HG03175 (cell line): ENCODE measurements around the gene PCED1A.
"Not testable (repeated sequence)": the region's sequence is repeated elsewhere in the genome, so short reads cannot be mapped to it uniquely, and the experiment has no call there.

Experiments used
- ATAC-seq: cut with Tn5 transposase; IDR thresholded peaks from one replicate; pipeline ENCODE4 v1.9.1; 2021; ENCODE audit warnings: mild to moderate bottlenecking, moderate library complexity; ENCODE audit not compliant: unreplicated experiment

The PCED1A gene

DNA sequence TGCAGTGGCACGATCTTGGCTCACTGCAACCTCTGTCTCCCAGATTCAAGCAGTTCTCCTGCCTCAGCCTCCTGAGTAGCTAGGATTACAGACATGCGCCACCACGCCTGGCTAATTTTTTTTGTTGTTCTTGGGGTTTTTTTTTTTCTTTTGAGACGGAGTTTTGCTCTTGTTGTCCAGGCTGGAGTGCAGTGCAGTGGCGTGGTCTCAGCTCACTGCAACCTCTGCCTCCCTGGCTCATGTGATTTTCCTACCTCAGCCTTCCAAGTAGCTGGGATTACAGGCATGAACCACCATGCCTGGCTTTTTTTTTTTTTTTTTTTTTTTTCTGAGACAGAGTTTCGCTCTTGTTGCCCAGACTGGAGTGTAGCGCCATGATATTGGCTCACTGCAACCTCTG lies 9.2 kb downstream of the PCED1A start:
- not testable (repeated sequence) for ATAC-seq

GRCh38 chr20:2829376-2829775 lies 11.1 kb downstream of the PCED1A start:
- ATAC-seq, result no peak

DNA sequence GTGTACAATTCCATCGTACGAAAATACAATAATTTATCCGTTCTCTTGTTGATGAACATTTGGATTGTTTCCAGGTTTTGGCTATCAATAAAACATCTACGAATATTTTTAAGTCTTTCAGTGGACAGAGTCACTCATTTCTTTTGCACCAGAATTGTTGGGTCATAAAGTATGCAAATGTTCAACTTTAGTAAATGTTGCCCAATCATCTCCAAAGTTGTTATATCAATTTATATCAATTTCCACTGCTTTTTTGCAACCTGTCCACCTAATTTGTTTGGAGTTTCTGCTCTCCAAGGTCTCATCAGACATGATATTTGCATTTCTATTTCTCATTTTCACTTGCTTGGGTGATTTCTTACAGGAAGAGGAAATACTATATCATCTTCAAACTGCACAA lies 13.8 kb downstream of the PCED1A start:
- no peak for ATAC-seq

DNA sequence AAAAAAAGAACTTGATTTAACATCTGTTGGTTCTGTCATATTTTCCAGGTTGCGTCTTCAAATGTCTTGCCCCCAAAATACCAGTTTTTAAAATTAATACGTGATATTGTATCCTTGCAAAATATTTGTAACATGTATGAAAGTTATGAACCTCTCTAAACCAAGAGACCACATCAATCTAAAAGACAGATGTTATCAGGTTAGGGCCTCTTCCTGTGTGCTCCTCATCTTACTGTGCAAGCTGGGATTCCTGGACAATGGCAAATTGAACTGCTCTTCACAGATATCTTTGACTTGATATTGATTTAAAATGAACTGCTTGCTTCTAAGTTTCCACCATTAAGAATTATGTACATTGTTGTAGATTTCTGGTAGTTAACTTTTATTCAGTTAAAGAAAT lies 14.7 kb downstream of the PCED1A start:
- no peak for ATAC-seq

DNA sequence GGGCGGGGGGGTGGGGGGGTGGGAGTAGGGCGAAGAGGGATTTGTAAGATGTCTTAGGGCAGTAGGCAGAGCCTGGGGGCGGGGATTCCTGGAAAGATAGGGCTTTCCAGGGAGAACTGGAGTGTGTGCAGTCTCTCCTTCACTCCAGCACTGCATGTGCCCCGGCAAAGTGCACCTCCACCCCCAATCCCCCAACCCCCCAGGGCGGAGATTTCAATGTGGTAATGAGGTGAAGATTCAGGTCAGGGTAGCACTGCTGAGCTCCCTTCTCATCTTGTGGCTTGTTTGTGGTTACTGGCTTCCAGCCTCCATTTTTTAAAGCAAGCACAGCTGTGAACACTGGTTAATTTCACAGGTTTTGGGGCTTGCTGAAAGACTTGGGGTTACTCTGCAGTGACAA lies 18.4 kb downstream of the PCED1A start:
- ATAC-seq, result no peak

- no peak for ATAC-seq
Measured at GRCh38 chr20:2820896-2821869, 19.3 kb downstream of the PCED1A start.

GRCh38 chr20:2820084-2820895 lies 20.2 kb downstream of the PCED1A start:
- ATAC-seq, result no peak

GRCh38 chr20:2817891-2818595 lies 22.4 kb downstream of the PCED1A start:
- ATAC-seq, result no peak

- no peak for ATAC-seq
Measured at GRCh38 chr20:2817341-2817726, 23.1 kb downstream of the PCED1A start.

DNA sequence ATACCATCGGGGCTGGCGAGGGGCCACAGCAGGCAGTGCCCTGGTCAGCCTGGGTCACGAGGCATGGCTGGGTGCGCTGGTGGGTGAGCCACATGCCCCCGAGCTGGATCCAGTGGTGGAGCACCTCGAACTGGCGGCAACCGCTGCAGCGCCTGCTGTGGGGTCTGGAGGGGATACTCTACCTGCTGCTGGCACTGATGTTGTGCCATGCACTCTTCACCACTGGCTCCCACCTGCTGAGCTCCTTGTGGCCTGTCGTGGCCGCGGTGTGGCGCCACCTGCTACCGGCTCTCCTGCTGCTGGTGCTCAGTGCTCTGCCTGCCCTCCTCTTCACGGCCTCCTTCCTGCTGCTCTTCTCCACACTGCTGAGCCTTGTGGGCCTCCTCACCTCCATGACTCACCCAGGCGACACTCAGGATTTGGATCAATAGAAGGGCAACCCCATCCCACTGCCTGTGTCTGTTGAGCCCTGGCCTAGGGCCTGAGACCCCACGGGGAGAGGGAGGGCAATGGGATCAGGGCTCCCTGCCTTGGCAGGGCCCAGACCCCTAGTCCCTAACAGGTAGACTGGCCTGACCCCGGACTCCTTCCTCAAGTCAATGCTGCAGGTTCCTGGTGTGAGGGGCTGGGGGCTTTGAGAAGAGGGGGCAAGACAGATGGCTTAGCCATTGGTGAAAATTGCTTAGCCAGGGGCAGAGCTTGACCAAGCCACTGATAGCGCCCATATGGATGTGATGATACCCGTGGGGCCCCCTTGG lies 23.7 kb downstream of the PCED1A start:
- ATAC-seq, result no peak

DNA sequence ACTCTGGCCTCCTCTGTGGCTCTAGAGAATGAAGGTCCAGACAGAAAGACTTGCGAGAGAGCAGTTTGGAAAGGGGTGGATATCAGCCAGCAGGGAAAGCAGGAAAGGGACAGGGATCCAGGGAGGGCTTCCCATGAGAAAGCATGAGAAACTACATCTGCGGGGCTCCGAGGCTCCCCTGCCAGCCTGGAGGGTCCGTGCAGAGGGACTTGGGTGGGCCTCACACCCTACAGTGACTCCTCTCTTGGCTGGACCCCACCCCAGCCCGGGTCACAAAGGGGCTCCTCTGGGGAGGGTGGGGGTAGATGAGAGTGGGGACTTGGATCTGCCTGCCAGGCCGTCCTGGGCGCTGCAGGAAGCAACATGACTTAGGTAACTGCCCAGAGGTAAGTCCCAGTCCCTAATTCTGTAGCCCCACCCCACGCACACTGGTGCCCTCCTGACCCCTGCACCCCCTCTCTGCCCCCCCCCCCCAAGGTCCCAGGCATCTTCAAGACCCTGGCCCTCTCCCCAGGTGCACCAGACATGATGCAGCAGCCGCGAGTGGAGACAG lies 24.3 kb downstream of the PCED1A start, which contains the start of gene TMEM239:
Gene TMEM239, plus strand, starts transcription at position 335 of the 553 bp plus-strand sequence. Its CDS starts 191 bp downstream, at position 526.
- no peak for ATAC-seq

GRCh38 chr20:2815242-2815900 lies 25.1 kb downstream of the PCED1A start:
- no peak for ATAC-seq

DNA sequence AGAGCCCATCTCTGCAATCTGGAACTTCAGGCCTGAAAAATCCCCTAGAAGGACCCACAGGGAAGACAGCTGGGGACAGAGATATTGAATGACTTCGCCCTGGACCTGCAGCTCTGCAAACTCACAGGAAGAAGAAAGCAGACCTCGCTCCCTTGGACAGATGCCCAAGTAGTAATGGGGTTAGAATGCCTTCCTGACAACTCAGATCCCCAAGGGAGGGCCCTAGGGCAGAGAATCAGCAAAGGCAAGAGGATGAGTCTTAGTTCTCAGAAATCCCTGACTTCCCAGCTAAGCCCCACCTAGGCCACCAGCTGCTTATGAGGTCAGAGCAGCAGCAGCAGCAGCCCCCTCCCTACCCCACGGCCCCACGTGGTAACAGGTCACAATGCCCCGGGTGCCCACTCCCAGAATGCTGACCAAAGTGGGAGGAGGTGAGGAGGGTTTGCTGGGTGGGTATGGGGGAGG lies 25.8 kb downstream of the PCED1A start, which contains the start of gene C20orf141:
Gene C20orf141, plus strand, starts transcription at position 401 of the 465 bp plus-strand sequence. CDS start 198 bp downstream, outside the sequence.
- no peak for ATAC-seq

- no peak for ATAC-seq
Measured at GRCh38 chr20:2814076-2814475, 26.4 kb downstream of the PCED1A start.

GRCh38 chr20:2812189-2812588 lies 28.3 kb downstream of the PCED1A start:
- no peak for ATAC-seq

DNA sequence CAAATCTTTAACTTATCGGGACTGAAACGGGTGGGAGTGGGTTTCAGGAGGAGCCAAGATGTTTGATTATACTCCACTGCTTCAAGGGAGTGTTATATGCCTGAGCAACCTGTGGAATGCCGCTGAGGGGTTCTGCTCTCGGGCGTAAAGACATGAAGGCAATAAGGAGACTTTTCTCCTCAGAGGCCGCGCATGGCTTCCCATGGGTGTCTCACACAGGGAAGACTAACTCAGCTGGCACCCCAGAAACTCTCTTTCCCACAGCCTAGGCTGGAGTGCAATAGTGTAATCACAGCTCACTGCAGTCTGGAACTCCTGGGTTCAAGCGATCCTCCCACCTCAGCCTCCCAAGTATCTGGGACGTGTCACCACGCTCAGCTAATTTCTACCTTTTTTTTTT lies 30.8 kb downstream of the PCED1A start:
- ATAC-seq, result no peak

DNA sequence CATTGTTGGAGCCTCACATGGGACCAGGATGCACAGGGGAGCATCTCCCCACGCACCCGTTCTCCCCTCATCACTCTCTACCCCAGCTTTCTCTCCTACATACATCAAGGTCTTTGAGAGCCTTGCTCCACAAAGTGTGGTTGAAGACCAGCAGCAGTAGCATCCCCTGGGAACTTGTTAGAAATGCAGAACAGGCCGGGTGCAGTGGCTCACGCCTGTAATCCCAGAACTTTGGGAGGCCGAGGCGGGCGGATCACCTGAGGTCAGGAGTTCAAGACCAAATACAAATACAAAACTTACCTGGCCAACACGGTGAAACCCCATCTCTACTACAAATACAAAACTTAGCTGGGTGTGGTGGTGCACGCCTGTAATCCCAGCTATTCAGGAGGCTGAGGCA lies 32.5 kb downstream of the PCED1A start:
- not testable (repeated sequence) for ATAC-seq

- no peak for ATAC-seq
Measured at GRCh38 chr20:2807019-2807418, 33.4 kb downstream of the PCED1A start.

GRCh38 chr20:2806351-2806701 lies 34.1 kb downstream of the PCED1A start:
- ATAC-seq, result no peak
